Measurements from ENCODE around the gene UBXN10.
A peak's percentile ranks its signal among the peaks of the same experiment; 100 is the strongest.

Gene UBXN10

GRCh38 chr1:20142001-20142710, 43.7 kb upstream of the UBXN10 start:
- Histone ChIP-seq H3K4me3 (ENCODE audit: extremely low read depth, insufficient read depth, low read length, poor library complexity, severe bottlenecking) (no peak overlapping the region), H3K27ac (ENCODE audit: low read depth, low read length, severe bottlenecking) (no peak overlapping the region), H3K9me3 (ENCODE audit: control insufficient read depth, low read length) (no peaks in the 10 kb centered on the region), H3K36me3 (ENCODE audit: control insufficient read depth, insufficient read depth, low read length) (no peaks in the 10 kb centered on the region), H3K4me1 (ENCODE audit: control insufficient read depth, insufficient read depth, low read length, poor library complexity, severe bottlenecking) (no peaks in the 10 kb centered on the region)
- WGBS, 2 experiments (ENCODE audit: insufficient coverage in 2 of 2): 82 to 89% methylated on average over 10 to 11 of the region's 13 CpGs

- 94 to 98% methylated on average over 4 to 8 of the region's 8 CpGs for WGBS, 2 experiments (ENCODE audit: insufficient coverage in 2 of 2)
- no peaks in the 10 kb centered on the region for H3K9me3 ChIP-seq (ENCODE audit: control insufficient read depth, low read length)
- no peaks in the 10 kb centered on the region for H3K36me3 ChIP-seq (ENCODE audit: control insufficient read depth, insufficient read depth, low read length)
- H3K27ac ChIP-seq (ENCODE audit: low read depth, low read length, severe bottlenecking): no peak overlapping the region
- H3K4me3 ChIP-seq (ENCODE audit: extremely low read depth, insufficient read depth, low read length, poor library complexity, severe bottlenecking): no peak overlapping the region
- no peaks in the 10 kb centered on the region for H3K4me1 ChIP-seq (ENCODE audit: control insufficient read depth, insufficient read depth, low read length, poor library complexity, severe bottlenecking)
These were observed 42.6 kb upstream of the UBXN10 start for GRCh38 chr1:20143318-20143717.

- no peaks in the 10 kb centered on the region for H3K9me3 ChIP-seq (ENCODE audit: control insufficient read depth, low read length)
- H3K27ac ChIP-seq (ENCODE audit: low read depth, low read length, severe bottlenecking): no peak overlapping the region
- WGBS, 2 experiments (ENCODE audit: insufficient coverage in 2 of 2): 69 to 75% methylated on average over 8 to 9 of the region's 13 CpGs
- H3K4me1 ChIP-seq (ENCODE audit: control insufficient read depth, insufficient read depth, low read length, poor library complexity, severe bottlenecking): no peaks in the 10 kb centered on the region
- no peak overlapping the region for H3K4me3 ChIP-seq (ENCODE audit: extremely low read depth, insufficient read depth, low read length, poor library complexity, severe bottlenecking)
- no peaks in the 10 kb centered on the region for H3K36me3 ChIP-seq (ENCODE audit: control insufficient read depth, insufficient read depth, low read length)
These were observed 41.9 kb upstream of the UBXN10 start for GRCh38 chr1:20143734-20144565.

- WGBS, 2 experiments (ENCODE audit: insufficient coverage in 2 of 2): 90 to 91% methylated on average over 9 to 12 of the region's 13 CpGs
- no peak overlapping the region for H3K4me3 ChIP-seq (ENCODE audit: extremely low read depth, insufficient read depth, low read length, poor library complexity, severe bottlenecking)
- H3K27ac ChIP-seq (ENCODE audit: low read depth, low read length, severe bottlenecking): no peak overlapping the region
- H3K9me3 ChIP-seq (ENCODE audit: control insufficient read depth, low read length): no peaks in the 10 kb centered on the region
- no peaks in the 10 kb centered on the region for H3K36me3 ChIP-seq (ENCODE audit: control insufficient read depth, insufficient read depth, low read length)
- peaks cover 4% of the 10 kb centered on the region for H3K4me1 ChIP-seq (ENCODE audit: control insufficient read depth, insufficient read depth, low read length, poor library complexity, severe bottlenecking)
These were observed 37.9 kb upstream of the UBXN10 start for GRCh38 chr1:20147846-20148570.

GRCh38 chr1:20148571-20149500, 37.1 kb upstream of the UBXN10 start:
- 93 to 94% methylated on average over 11 to 12 of the region's 13 CpGs for WGBS, 2 experiments (ENCODE audit: insufficient coverage in 2 of 2)
- Histone ChIP-seq H3K36me3 (ENCODE audit: control insufficient read depth, insufficient read depth, low read length) (no peaks in the 10 kb centered on the region), H3K9me3 (ENCODE audit: control insufficient read depth, low read length) (no peaks in the 10 kb centered on the region), H3K27ac (ENCODE audit: low read depth, low read length, severe bottlenecking) (no peak overlapping the region), H3K4me1 (ENCODE audit: control insufficient read depth, insufficient read depth, low read length, poor library complexity, severe bottlenecking) (peaks cover 6% of the 10 kb centered on the region), H3K4me3 (ENCODE audit: extremely low read depth, insufficient read depth, low read length, poor library complexity, severe bottlenecking) (no peak overlapping the region)

- WGBS, 2 experiments (ENCODE audit: insufficient coverage in 2 of 2): 80 to 85% methylated on average over 13 to 25 of the region's 27 CpGs
These were observed 36.1 kb upstream of the UBXN10 start for GRCh38 chr1:20149601-20150325.

GRCh38 chr1:20150326-20150705, 35.6 kb upstream of the UBXN10 start:
- Histone ChIP-seq H3K27ac (ENCODE audit: low read depth, low read length, severe bottlenecking) (no peak overlapping the region), H3K9me3 (ENCODE audit: control insufficient read depth, low read length) (no peaks in the 10 kb centered on the region), H3K4me3 (ENCODE audit: extremely low read depth, insufficient read depth, low read length, poor library complexity, severe bottlenecking) (no peak overlapping the region), H3K4me1 (ENCODE audit: control insufficient read depth, insufficient read depth, low read length, poor library complexity, severe bottlenecking) (peaks cover 6% of the 10 kb centered on the region), H3K36me3 (ENCODE audit: control insufficient read depth, insufficient read depth, low read length) (no peaks in the 10 kb centered on the region)
- 89 to 97% methylated on average over 6 to 8 of the region's 8 CpGs for WGBS, 2 experiments (ENCODE audit: insufficient coverage in 2 of 2)

More at GRCh38 chr1:20149601-20150325, 36.1 kb upstream of the UBXN10 start:
- Histone ChIP-seq H3K36me3 (ENCODE audit: control insufficient read depth, insufficient read depth, low read length) (no peaks in the 10 kb centered on the region), H3K27ac (ENCODE audit: low read depth, low read length, severe bottlenecking) (no peak overlapping the region), H3K4me3 (ENCODE audit: extremely low read depth, insufficient read depth, low read length, poor library complexity, severe bottlenecking) (no peak overlapping the region), H3K4me1 (ENCODE audit: control insufficient read depth, insufficient read depth, low read length, poor library complexity, severe bottlenecking) (peaks cover 6% of the 10 kb centered on the region), H3K9me3 (ENCODE audit: control insufficient read depth, low read length) (no peaks in the 10 kb centered on the region)

GRCh38 chr1:20150969-20151368, 34.9 kb upstream of the UBXN10 start:
- H3K36me3 ChIP-seq (ENCODE audit: control insufficient read depth, insufficient read depth, low read length): no peaks in the 10 kb centered on the region
- peaks cover 6% of the 10 kb centered on the region for H3K4me1 ChIP-seq (ENCODE audit: control insufficient read depth, insufficient read depth, low read length, poor library complexity, severe bottlenecking)
- WGBS, 2 experiments (ENCODE audit: insufficient coverage in 2 of 2): 93 to 97% methylated on average over 6 of the region's 6 CpGs
- H3K9me3 ChIP-seq (ENCODE audit: control insufficient read depth, low read length): no peaks in the 10 kb centered on the region
- no peak overlapping the region for H3K27ac ChIP-seq (ENCODE audit: low read depth, low read length, severe bottlenecking)
- no peak overlapping the region for H3K4me3 ChIP-seq (ENCODE audit: extremely low read depth, insufficient read depth, low read length, poor library complexity, severe bottlenecking)

GRCh38 chr1:20151906-20152598, 33.8 kb upstream of the UBXN10 start:
- Histone ChIP-seq H3K9me3 (ENCODE audit: control insufficient read depth, low read length) (no peaks in the 10 kb centered on the region), H3K4me3 (ENCODE audit: extremely low read depth, insufficient read depth, low read length, poor library complexity, severe bottlenecking) (peak overlapping the region; percentile 14), H3K4me1 (ENCODE audit: control insufficient read depth, insufficient read depth, low read length, poor library complexity, severe bottlenecking) (peaks cover 6% of the 10 kb centered on the region), H3K36me3 (ENCODE audit: control insufficient read depth, insufficient read depth, low read length) (no peaks in the 10 kb centered on the region), H3K27ac (ENCODE audit: low read depth, low read length, severe bottlenecking) (no peak overlapping the region)
- 27 to 32% methylated on average over 26 of the region's 29 CpGs for WGBS, 2 experiments (ENCODE audit: insufficient coverage in 2 of 2)

Data from mesodermal cell (in vitro differentiated cells).